Sigmoid colon (tissue), 7 donors: ENCODE measurements around the gene MTFP1. TPM values are rescaled to one million over a fixed set of nuclear protein-coding genes. Genes with fewer than 3 reads are reported as not detected.

ENCODE experiments used
- DNase-seq: peaks from one replicate; pipeline ENCODE4 v3.0.0-alpha.2; 2019
- H3K27ac ChIP-seq, 4 donors: fragments of 200-600 bp; sonication (generic); one replicate each; pipeline ENCODE4 v1.5.1; 2016 to 2019; ENCODE audit warnings: mild to moderate bottlenecking in 1 of 4
- H3K27me3 ChIP-seq, 3 donors: fragments of 200-600 bp; sonication (generic); one replicate each; pipeline ENCODE4 v1.5.1; 2019; ENCODE audit warnings: mild to moderate bottlenecking in 1 of 3
- H3K36me3 ChIP-seq, 4 donors: fragments of 200-600 bp; sonication (generic); one replicate each; pipeline ENCODE4 v1.5.1; 2016 to 2019
- H3K4me1 ChIP-seq, 4 donors: fragments of 200-600 bp; sonication (generic); one replicate each; pipeline ENCODE4 v1.5.1; 2017 to 2019
- H3K4me3 ChIP-seq, 4 donors: fragments of 200-600 bp; sonication (generic); one replicate each; pipeline ENCODE4 v1.5.1; 2017 to 2019; ENCODE audit warnings: mild to moderate bottlenecking in 2 of 4, moderate library complexity in 1 of 4
- H3K9me3 ChIP-seq, 4 donors: fragments of 200-600 bp in 3 of 4; sonication (generic) in 3 of 4; one replicate each; pipeline versions ENCODE4 v1.5.1 to v1.6.1; 2013 to 2019
- EP300 ChIP-seq, 4 donors: sonication (generic); formaldehyde crosslinking; IDR thresholded peaks; one replicate each; pipeline ENCODE4 v1.6.1; 2017; ENCODE audit warnings: antibody characterized with exemption in 4 of 4
- POLR2A ChIP-seq, 2 donors: fragments of 450-650 bp; IDR thresholded peaks; one replicate each; pipeline ENCODE4 v1.6.1; 2016; ENCODE audit warnings: antibody characterized with exemption in 2 of 2, mild to moderate bottlenecking in 2 of 2, moderate library complexity in 2 of 2
- POLR2AphosphoS5 ChIP-seq, 4 donors: sonication (generic); formaldehyde crosslinking; IDR thresholded peaks; one replicate each; pipeline ENCODE4 v1.6.1; 2017; ENCODE audit warnings: antibody characterized with exemption in 4 of 4
- WGBS, 2 donors: extraction: QIAGEN DNeasy Blood & Tissue Kit; methylation state at CpG; one replicate each; pipeline ENCODE4 v1.1.7; 2013; 5-methylcytosine and 5-hydroxymethylcytosine counted together
- intact Hi-C: fragments of 100-400 bp; cut with DNase I; formaldehyde crosslinking; loops from one replicate; pipeline ENCODE4 v1.15.1; 2023
- polyA plus RNA-seq, 3 donors: library from polyadenylated mRNA; stranded (reverse); fragments of 200-250 nt; gene quantifications; one replicate each; pipeline ENCODE4 v1.2.3, GENCODE V29; 2013
- small RNA-seq, 3 donors: library from RNA; depleted of rRNA; stranded (forward); fragments of <200 nt; gene quantifications; one replicate each; pipeline ENCODE3, GENCODE V24; 2016
- total RNA-seq, 4 donors: library from RNA; depleted of rRNA; stranded (reverse); fragments of >200 nt; gene quantifications; one replicate each; pipeline ENCODE4 v1.1.0, GENCODE V29; 2016
- TF ChIP-seq, protein P1 (sequence below), 4 experiments: fragments of 450-650 bp in 3 of 4; fragments of 200-600 bp in 1 of 4; IDR thresholded peaks; one replicate each; pipeline ENCODE4 v1.5.1; 2016 to 2019; ENCODE audit warnings: antibody characterized with exemption in 4 of 4, mild to moderate bottlenecking in 3 of 4, moderate library complexity in 2 of 4
- donor health status: healthy with polysubstance abuse.
- donor health status: Bipolar disorder and iron deficiency.
- donor health status: healthy.

Gene MTFP1
- total and polyA plus RNA-seq, 7 donors = 2.9 to 38.5 (median 7.1) TPM

DNA sequence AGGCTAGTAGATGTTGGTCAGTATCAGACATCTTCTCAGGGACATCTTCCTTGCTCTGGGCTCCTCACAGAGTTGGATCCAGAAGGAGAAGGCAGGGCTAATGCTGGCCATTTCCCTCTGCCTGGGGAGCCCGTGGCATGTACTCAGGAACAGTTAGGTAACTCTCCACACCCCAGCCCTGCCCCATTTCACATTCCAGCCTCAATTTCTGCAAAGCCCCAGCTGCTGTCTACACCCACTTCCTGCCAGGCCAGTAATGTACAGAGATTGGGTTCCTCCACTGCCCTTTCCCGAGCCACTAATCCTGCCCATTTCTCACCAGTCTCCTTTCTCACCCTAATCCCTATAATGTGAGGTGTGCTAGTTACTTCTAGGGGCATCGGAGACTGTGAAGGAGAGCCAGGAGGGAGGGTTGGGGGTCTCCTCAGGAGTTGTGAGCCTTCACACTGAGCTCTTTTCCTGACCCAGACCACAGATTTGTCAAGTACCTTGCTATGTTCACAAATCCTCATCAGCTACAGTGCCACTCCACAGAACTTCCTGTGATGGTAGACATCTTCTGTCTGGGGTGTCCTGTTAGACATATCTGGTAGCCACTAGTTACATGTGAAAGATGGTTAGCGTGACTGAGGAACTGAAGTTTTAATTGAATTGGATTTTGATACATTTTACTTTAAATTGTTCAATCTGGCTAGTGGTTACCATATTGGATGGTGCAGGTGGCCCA lies 47.6 kb downstream of the MTFP1 start:
- no peak for TF ChIP-seq POLR2A (IDR thresholded peaks at IDR 0.05)
- no peaks in the 10 kb centered on the region for H3K9me3 ChIP-seq
- H3K27ac ChIP-seq = no peak overlapping the region
- H3K4me1 ChIP-seq = no peaks in the 10 kb centered on the region
- H3K27me3 ChIP-seq = peaks cover 0 to 16% (median 3%) of the 10 kb centered on the region in 3 donors
- intact Hi-C loops = no loop called here
- WGBS, 2 donors = 59 to 61% methylated on average over 4 of the region's 4 CpGs
- H3K36me3 ChIP-seq = no peaks in the 10 kb centered on the region
- no peak for DNase-seq
- no peak overlapping the region for H3K4me3 ChIP-seq

DNA sequence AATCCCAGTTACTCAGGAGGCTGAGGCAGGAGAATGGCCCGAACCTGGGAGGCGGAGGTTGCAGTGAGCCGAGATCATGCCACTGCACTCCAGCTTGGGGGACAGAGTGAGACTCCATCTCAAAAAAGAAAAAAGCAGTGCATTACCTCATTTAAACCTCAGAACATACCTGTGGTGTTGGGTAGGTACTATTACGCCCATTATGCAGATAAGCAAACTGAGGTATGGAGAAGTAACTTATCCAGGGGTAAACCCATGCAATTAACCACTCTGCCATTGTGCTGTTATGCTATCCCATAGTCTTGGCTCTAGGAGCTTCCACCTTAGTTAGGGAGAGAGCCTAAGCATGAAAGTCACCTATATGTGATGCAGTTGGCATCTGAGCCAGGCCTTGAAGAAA lies 48.6 kb downstream of the MTFP1 start:
- no peak for DNase-seq
- 94 to 95% methylated on average over 4 of the region's 4 CpGs for WGBS, 2 donors
- H3K36me3 ChIP-seq = no peaks in the 10 kb centered on the region
- TF ChIP-seq, protein P1, sequence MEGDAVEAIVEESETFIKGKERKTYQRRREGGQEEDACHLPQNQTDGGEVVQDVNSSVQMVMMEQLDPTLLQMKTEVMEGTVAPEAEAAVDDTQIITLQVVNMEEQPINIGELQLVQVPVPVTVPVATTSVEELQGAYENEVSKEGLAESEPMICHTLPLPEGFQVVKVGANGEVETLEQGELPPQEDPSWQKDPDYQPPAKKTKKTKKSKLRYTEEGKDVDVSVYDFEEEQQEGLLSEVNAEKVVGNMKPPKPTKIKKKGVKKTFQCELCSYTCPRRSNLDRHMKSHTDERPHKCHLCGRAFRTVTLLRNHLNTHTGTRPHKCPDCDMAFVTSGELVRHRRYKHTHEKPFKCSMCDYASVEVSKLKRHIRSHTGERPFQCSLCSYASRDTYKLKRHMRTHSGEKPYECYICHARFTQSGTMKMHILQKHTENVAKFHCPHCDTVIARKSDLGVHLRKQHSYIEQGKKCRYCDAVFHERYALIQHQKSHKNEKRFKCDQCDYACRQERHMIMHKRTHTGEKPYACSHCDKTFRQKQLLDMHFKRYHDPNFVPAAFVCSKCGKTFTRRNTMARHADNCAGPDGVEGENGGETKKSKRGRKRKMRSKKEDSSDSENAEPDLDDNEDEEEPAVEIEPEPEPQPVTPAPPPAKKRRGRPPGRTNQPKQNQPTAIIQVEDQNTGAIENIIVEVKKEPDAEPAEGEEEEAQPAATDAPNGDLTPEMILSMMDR (IDR thresholded peaks at IDR 0.05) = no peak
- TF ChIP-seq EP300 (IDR thresholded peaks at IDR 0.05) (no peak), POLR2AphosphoS5 (IDR thresholded peaks at IDR 0.05) (no peak), POLR2A (IDR thresholded peaks at IDR 0.05) (no peak)
- H3K4me3 ChIP-seq = no peak overlapping the region
- no peaks in the 10 kb centered on the region for H3K9me3 ChIP-seq
- peaks cover 0 to 16% (median 3%) of the 10 kb centered on the region in 3 donors for H3K27me3 ChIP-seq
- H3K4me1 ChIP-seq = no peaks in the 10 kb centered on the region
- H3K27ac ChIP-seq = no peak overlapping the region
- intact Hi-C loops = no loop called here

DNA sequence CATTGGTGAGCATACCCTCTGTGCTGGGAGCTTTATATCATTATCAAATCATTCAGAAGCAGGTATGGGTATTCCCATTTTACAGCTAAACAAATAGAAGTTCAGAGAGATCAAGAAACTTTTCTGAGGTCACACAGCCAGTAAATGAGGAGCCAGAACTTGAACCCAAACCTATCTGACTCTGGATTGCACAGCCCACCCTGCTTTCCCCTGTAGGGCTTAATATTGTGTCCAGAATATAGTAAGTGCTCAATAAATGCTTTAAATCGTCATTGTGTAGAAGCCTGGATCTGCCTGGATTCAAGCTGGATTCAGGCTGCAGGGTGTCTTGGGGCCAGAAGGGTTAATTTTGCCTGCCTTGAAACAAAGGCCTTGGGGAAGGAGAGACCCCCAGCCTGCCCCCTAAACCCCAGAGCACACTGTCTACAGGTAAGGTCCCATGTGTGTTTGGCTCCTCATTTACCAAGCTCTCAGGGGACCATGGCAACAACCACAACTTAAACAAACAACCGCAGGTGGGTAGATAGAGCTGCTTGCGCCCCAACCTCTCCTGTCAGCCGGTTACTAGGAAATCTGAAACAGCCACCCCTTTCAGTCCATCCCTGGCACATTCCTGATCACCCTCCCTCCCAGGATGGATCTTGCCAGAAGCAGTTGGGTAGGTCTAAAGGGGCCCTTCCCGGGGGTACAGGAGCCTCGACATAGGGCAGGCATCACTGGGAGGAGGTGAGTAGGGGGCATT lies 49.3 kb downstream of the MTFP1 start:
- H3K36me3 ChIP-seq = no peaks in the 10 kb centered on the region
- no peak overlapping the region for H3K4me3 ChIP-seq
- 22 to 41% methylated on average over 6 of the region's 6 CpGs for WGBS, 2 donors
- no peak for DNase-seq
- no peaks in the 10 kb centered on the region for H3K4me1 ChIP-seq
- peaks cover 0 to 16% (median 3%) of the 10 kb centered on the region in 3 donors for H3K27me3 ChIP-seq
- intact Hi-C loops = no loop called here
- H3K9me3 ChIP-seq = no peaks in the 10 kb centered on the region
- H3K27ac ChIP-seq = no peak overlapping the region
- TF ChIP-seq POLR2A (IDR thresholded peaks at IDR 0.05) (no peak), EP300 (IDR thresholded peaks at IDR 0.05) (no peak), POLR2AphosphoS5 (IDR thresholded peaks at IDR 0.05) (no peak)
- TF ChIP-seq, protein P1 (IDR thresholded peaks at IDR 0.05) = no peak

Small RNA genes lying within 50 kb of the gene (small RNA-seq; reads per million reads assigned to genes)
- gene AC004832.3 = 0 reads per million in 3 donors
- 0 reads per million in 3 donors for gene RNU6-564P

Other genes starting within 250 kb of the MTFP1 start
- 1 to 10 TPM in 1 of 4 donors, under 1 TPM in 3; 0.28 to 5.8 (median 0.34) TPM for gene LIF, start 179.0 kb upstream of the MTFP1 start, total RNA-seq
- 10 to 100 TPM in 1 of 3 donors, 1 to 10 TPM in 2; 1.6 to 10.3 (median 1.8) TPM for gene LIF, start 179.0 kb upstream of the MTFP1 start, polyA plus RNA-seq
- 10 to 100 TPM in 1 of 4 donors, 1 to 10 TPM in 1, under 1 TPM in 2; 0.71 to 12.8 (median 3.5) TPM for gene OSM, start 158.9 kb upstream of the MTFP1 start, total RNA-seq
- gene OSM, start 158.9 kb upstream of the MTFP1 start, polyA plus RNA-seq = 1 to 10 TPM in 2 of 3 donors, under 1 TPM in 1; 0.60 to 9.9 (median 1.5) TPM
- gene CASTOR1, start 136.3 kb upstream of the MTFP1 start, total RNA-seq = 10 to 100 TPM in 2 of 4 donors, 1 to 10 TPM in 2; 5.3 to 15.0 (median 10.8) TPM
- gene CASTOR1, start 136.3 kb upstream of the MTFP1 start, polyA plus RNA-seq = 1 to 10 TPM in 2 of 3 donors, not detected in 1; 6.4 to 8.4 TPM
- gene TBC1D10A, start 98.8 kb upstream of the MTFP1 start, total RNA-seq = 10 to 100 TPM; 12.5 to 31.0 (median 26.8) TPM
- 10 to 100 TPM; 28.8 to 35.4 (median 29.1) TPM for gene TBC1D10A, start 98.8 kb upstream of the MTFP1 start, polyA plus RNA-seq
- gene SF3A1, start 68.9 kb upstream of the MTFP1 start, total RNA-seq = 10 to 100 TPM; 24.2 to 61.5 (median 33.5) TPM
- 10 to 100 TPM; 17.4 to 41.2 (median 21.3) TPM for gene SF3A1, start 68.9 kb upstream of the MTFP1 start, polyA plus RNA-seq
- 1 to 10 TPM in 3 of 4 donors, under 1 TPM in 1; 0.83 to 2.0 (median 1.7) TPM for gene CCDC157, start 68.8 kb upstream of the MTFP1 start, total RNA-seq
- 1 to 10 TPM; 1.2 to 1.8 (median 1.6) TPM for gene CCDC157, start 68.8 kb upstream of the MTFP1 start, polyA plus RNA-seq
- 10 to 100 TPM; 12.2 to 21.6 (median 13.0) TPM for gene RNF215, start 38.4 kb upstream of the MTFP1 start, total RNA-seq
- 1 to 10 TPM in 2 of 3 donors, under 1 TPM in 1; 0.92 to 7.1 (median 1.8) TPM for gene RNF215, start 38.4 kb upstream of the MTFP1 start, polyA plus RNA-seq
- gene SEC14L2, start 28.8 kb upstream of the MTFP1 start, total RNA-seq = 10 to 100 TPM in 2 of 4 donors, 1 to 10 TPM in 2; 4.7 to 12.1 (median 7.8) TPM
- gene SEC14L2, start 28.8 kb upstream of the MTFP1 start, polyA plus RNA-seq = 1 to 10 TPM; 2.4 to 6.3 (median 5.5) TPM
- gene SEC14L3, start 46.2 kb downstream of the MTFP1 start, total RNA-seq = not detected
- under 1 TPM in 1 of 3 donors, not detected in 2; 0.23 TPM for gene SEC14L3, start 46.2 kb downstream of the MTFP1 start, polyA plus RNA-seq
- gene SEC14L4, start 79.9 kb downstream of the MTFP1 start, total RNA-seq = not detected
- gene SEC14L4, start 79.9 kb downstream of the MTFP1 start, polyA plus RNA-seq = under 1 TPM in 1 of 3 donors, not detected in 2; 0.04 TPM
- gene SEC14L6, start 121.0 kb downstream of the MTFP1 start, total RNA-seq = 1 to 10 TPM in 1 of 4 donors, under 1 TPM in 2, not detected in 1; 0.41 to 4.3 (median 0.83) TPM
- gene SEC14L6, start 121.0 kb downstream of the MTFP1 start, polyA plus RNA-seq = under 1 TPM in 1 of 3 donors, not detected in 2; 0.10 TPM
- gene GAL3ST1, start 148.9 kb downstream of the MTFP1 start, total RNA-seq = 1 to 10 TPM in 2 of 4 donors, under 1 TPM in 2; 0.68 to 2.8 (median 1.5) TPM
- gene GAL3ST1, start 148.9 kb downstream of the MTFP1 start, polyA plus RNA-seq = 10 to 100 TPM in 1 of 3 donors, 1 to 10 TPM in 2; 3.6 to 10.2 (median 5.8) TPM
- 10 to 100 TPM; 33.2 to 48.1 (median 43.1) TPM for gene PES1, start 166.1 kb downstream of the MTFP1 start, total RNA-seq
- gene PES1, start 166.1 kb downstream of the MTFP1 start, polyA plus RNA-seq = 10 to 100 TPM; 25.0 to 64.8 (median 33.0) TPM
- gene TCN2, start 181.4 kb downstream of the MTFP1 start, total RNA-seq = 10 to 100 TPM; 23.5 to 45.7 (median 25.5) TPM
- gene TCN2, start 181.4 kb downstream of the MTFP1 start, polyA plus RNA-seq = 10 to 100 TPM in 2 of 3 donors, 1 to 10 TPM in 1; 8.4 to 28.7 (median 17.1) TPM
- 1 to 10 TPM; 5.0 to 7.7 (median 6.4) TPM for gene SLC35E4, start 210.0 kb downstream of the MTFP1 start, total RNA-seq
- 1 to 10 TPM; 1.2 to 4.0 (median 2.1) TPM for gene SLC35E4, start 210.0 kb downstream of the MTFP1 start, polyA plus RNA-seq
- 1 to 10 TPM; 4.1 to 8.3 (median 4.2) TPM for gene DUSP18, start 242.1 kb downstream of the MTFP1 start, total RNA-seq
- 1 to 10 TPM; 2.4 to 7.0 (median 3.2) TPM for gene DUSP18, start 242.1 kb downstream of the MTFP1 start, polyA plus RNA-seq